ENCODE results near the gene MEIS2.

MEIS2 gene

DNA sequence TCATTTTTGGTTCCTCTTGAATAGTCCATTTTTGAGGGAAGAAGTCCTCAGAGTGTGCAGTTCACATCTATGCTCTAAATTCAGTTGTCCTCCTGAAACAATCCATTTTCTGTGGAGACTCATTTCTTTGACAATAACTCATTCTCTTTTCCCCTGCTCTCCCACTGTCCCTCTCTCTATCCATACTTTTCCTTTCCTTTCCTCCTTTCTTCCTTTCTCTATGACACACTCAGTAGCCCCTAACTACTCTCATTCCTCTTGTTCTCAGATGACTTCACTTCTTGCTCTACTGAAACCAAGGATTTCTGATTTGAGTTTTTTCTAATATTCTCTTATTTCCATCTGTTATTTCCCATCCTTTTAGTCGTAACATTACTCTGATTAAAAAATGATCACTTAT is 16.7 kb upstream of the MEIS2 start:
- TF ChIP-seq, protein P1, sequence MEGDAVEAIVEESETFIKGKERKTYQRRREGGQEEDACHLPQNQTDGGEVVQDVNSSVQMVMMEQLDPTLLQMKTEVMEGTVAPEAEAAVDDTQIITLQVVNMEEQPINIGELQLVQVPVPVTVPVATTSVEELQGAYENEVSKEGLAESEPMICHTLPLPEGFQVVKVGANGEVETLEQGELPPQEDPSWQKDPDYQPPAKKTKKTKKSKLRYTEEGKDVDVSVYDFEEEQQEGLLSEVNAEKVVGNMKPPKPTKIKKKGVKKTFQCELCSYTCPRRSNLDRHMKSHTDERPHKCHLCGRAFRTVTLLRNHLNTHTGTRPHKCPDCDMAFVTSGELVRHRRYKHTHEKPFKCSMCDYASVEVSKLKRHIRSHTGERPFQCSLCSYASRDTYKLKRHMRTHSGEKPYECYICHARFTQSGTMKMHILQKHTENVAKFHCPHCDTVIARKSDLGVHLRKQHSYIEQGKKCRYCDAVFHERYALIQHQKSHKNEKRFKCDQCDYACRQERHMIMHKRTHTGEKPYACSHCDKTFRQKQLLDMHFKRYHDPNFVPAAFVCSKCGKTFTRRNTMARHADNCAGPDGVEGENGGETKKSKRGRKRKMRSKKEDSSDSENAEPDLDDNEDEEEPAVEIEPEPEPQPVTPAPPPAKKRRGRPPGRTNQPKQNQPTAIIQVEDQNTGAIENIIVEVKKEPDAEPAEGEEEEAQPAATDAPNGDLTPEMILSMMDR (IDR thresholded peaks at IDR 0.05; ENCODE audit: low read depth, low read length, missing control alignments), result no peak
- no peak overlapping the region for H3K4me3 ChIP-seq (ENCODE audit: low read depth, low read length)
- no peak for DNase-seq (ENCODE audit: low read depth)

DNA sequence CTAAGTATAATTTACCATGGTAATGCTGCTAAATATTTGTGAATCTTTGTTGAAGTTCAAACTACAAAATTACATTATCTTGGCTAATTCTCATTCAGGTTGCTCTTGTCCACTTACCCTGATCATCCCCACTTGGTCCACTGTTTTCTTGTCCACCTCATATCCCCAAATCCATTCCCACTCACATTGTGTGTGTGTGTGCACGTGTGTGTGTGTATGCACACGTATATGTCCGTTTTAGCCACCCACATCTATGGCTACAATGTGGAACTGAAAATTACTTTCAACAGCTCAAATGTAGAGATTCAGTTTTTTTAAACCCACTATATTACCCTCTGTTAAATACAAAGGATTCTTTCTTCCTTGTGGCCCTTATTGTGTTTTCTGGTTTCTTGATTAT is 15.2 kb upstream of the MEIS2 start:
- no peak for DNase-seq (ENCODE audit: low read depth)
- TF ChIP-seq, protein P1 (IDR thresholded peaks at IDR 0.05; ENCODE audit: low read depth, low read length, missing control alignments), result no peak
- H3K4me3 ChIP-seq (ENCODE audit: low read depth, low read length), result no peak overlapping the region

DNA sequence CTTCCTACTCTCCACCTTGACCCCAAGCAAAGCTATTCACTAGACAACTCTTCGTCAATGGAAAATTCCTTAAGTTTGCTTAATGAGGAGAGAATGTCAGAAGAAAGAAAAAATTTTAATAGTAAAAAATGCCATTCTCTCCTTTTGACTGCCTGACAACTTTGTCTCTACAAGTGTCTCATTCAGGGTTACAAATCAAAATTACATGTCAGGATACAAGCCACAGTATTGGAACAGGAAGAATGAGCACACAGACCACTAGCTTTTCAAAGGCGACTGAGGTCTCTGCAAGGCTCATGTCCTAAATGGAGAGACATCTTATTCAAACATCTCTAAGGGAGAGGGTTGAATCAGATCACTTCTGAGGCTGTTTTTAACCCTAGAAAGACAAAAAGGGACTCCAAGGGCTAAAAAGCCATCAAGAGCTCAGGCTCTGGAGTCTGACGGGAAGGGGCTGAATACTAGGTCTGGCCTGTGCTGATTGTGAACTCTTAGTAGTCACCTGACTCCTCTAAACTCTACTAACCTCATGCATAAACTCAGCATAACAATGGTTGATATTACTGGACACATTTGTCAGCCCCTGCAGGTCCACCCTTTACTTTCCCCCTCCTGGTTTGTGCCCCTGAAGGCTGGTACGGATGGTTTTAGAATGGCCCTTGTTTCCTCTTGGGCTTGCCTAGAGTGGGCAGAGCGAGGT is 12.8 kb upstream of the MEIS2 start:
- DNase-seq (ENCODE audit: low read depth), result no peak
- H3K4me3 ChIP-seq (ENCODE audit: low read depth, low read length), result no peak overlapping the region
- TF ChIP-seq, protein P1 (IDR thresholded peaks at IDR 0.05; ENCODE audit: low read depth, low read length, missing control alignments), result no peak

DNA sequence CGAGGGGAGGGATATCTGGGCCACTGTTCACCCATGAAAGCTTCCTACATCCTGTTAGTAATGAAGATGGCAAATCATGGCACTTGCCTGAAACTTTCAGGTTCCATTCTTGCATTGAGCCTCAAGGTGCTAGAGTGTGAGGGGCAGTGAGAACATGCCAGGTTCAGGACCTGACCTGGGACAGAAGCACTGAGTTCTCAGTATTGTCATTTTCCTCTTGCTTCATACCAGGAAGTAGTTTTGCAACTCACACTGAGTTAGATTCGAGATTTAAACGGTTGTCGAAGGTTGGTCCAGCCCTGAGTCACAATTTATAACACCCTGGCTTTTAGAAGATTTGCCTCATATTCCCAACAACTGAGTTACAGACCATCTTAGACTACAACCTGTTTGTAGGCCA is 11.8 kb upstream of the MEIS2 start:
- no peak overlapping the region for H3K4me3 ChIP-seq (ENCODE audit: low read depth, low read length)
- no peak for DNase-seq (ENCODE audit: low read depth)
- TF ChIP-seq, protein P1 (IDR thresholded peaks at IDR 0.05; ENCODE audit: low read depth, low read length, missing control alignments), result no peak

DNA sequence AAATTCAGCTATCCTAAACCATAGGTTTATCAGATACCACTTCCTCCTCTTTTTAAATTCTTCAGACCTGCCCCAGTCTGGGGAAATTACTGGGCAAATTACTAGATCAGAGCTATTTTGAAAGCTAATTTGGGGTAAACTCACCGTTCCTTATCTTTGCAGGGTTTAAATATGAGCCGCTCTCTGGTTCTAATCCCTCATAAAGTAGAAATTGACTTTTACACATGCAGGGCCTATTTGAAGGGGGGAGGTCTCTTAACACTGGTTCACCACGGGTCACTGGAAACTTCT is 11.0 kb upstream of the MEIS2 start:
- TF ChIP-seq, protein P1 (IDR thresholded peaks at IDR 0.05; ENCODE audit: low read depth, low read length, missing control alignments), result no peak
- H3K4me3 ChIP-seq (ENCODE audit: low read depth, low read length), result no peak overlapping the region
- no peak for DNase-seq (ENCODE audit: low read depth)

DNA sequence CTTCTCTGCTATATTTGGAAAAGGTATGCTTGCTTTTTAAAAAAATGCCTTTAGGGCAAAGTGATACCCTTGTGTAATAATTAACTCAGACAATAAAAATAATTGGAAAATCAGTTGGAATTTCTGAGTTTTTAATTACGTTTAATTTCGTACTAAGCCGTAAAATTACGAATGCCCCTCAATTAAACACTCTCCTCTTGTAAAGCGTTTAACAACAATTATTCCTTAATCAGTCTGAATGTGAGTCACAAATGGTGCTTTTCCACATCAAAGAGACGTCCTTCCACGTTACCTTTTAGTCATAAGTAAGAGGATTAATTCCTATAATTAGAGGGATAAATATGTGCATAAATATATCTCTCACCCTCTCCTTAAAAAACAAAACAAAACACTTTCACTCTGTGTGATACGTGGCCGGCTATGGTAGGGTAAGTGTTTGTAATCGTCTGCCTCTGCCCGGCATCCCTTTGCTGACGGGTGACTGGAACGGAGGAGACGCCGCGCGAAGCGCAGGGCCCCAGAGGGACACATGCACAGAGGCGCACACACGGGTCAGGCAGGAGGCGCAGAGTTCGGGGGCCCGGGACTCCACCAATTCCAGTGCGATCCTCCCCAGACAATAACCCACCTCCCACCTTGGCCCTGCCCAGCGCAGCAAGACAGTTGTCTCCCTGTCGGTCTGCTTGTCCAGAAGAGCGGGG is 9.7 kb upstream of the MEIS2 start:
- no peak for DNase-seq (ENCODE audit: low read depth)
- TF ChIP-seq, protein P1 (IDR thresholded peaks at IDR 0.05; ENCODE audit: low read depth, low read length, missing control alignments), result no peak
- H3K4me3 ChIP-seq (ENCODE audit: low read depth, low read length), result no peak overlapping the region
